ENCODE measurements around the gene TMPRSS6.

The TMPRSS6 gene

DNA sequence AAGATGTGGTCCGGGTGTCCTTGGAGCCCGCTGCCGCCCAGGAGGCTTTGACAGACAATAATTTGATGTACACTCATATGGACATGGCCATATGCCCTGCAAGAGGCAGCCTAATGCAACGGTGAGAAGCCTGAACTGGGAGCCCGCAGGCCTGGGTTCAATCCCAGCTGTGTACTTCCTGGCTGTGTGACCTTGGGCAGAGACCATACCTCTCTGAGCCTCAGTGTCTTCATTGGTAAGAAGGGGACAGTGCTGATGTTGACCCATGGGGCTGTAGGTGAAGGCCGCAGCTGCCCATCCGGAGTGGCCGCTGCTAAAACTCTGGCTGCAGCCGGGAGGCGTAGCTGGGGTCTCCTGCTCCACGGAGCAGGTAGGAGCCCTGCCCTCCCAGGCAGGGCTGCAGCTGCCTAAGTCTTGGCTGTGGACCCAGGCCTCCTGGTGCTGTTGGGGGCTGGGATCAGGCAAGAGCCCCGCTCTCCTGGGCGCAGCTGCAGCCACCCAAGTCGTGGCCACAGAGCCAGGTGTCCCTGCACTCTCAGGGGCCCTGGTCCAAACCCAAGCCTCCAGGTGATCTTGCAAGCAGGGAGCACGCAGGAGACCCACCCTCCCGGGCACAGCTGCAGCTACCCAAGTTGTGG lies 31.3 kb upstream of the TMPRSS6 start:
- H3K4me3 ChIP-seq (ENCODE audit: low read depth, low read length): no peak overlapping the region
- TF ChIP-seq CTCF (IDR thresholded peaks at IDR 0.05; ENCODE audit: low read depth, low read length, missing control alignments): no peak
- no peak for DNase-seq (ENCODE audit: low read depth)

- TF ChIP-seq CTCF (IDR thresholded peaks at IDR 0.05; ENCODE audit: low read depth, low read length, missing control alignments): peak; percentile 7
- no peak for DNase-seq (ENCODE audit: low read depth)
- no peak overlapping the region for H3K4me3 ChIP-seq (ENCODE audit: low read depth, low read length)
Measured at GRCh38 chr22:37139762-37140161, 30.2 kb upstream of the TMPRSS6 start.

- no peak for TF ChIP-seq CTCF (IDR thresholded peaks at IDR 0.05; ENCODE audit: low read depth, low read length, missing control alignments)
- H3K4me3 ChIP-seq (ENCODE audit: low read depth, low read length): no peak overlapping the region
- DNase-seq (ENCODE audit: low read depth): no peak
Measured at GRCh38 chr22:37138849-37139561, 29.5 kb upstream of the TMPRSS6 start.

DNA sequence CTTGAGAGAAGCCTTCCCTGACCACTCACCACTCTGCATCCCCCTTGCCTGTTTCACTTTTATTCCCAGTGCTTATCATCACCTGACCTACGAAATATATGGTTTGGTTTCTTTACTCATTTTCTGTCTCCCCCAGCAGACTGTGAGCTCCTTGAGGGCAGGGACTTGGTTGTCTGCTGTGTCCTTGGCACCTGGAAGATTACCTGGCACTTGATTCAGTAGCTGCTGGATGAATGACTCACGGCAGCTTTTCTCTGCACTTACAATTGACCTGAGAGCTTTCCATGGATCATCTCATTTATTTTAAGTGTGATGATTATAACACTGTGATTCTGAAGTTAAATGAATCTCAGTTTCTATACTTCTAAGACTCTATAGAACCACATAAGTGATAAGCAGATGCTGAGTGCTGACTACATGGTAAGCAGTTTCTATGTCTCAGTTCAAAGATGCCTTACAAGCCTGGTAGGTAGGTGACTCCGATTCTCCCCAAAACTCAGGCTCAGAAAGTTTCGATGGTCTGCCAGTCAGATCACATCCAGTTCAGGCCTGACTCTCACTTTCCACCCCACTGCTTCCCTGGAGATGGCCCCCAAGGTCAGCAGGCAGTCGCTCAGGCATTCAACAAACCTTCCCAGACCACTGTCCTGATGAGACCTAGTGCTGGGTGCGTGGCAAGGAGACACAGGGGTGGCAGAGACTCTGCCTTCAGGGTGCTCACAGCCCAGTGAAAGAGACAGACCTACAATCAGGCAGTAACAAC lies 28.6 kb upstream of the TMPRSS6 start:
- no peak for TF ChIP-seq CTCF (IDR thresholded peaks at IDR 0.05; ENCODE audit: low read depth, low read length, missing control alignments)
- no peak overlapping the region for H3K4me3 ChIP-seq (ENCODE audit: low read depth, low read length)
- no peak for DNase-seq (ENCODE audit: low read depth)

GRCh38 chr22:37137131-37137530 lies 27.6 kb upstream of the TMPRSS6 start:
- TF ChIP-seq CTCF (IDR thresholded peaks at IDR 0.05; ENCODE audit: low read depth, low read length, missing control alignments): no peak
- H3K4me3 ChIP-seq (ENCODE audit: low read depth, low read length): no peak overlapping the region
- no peak for DNase-seq (ENCODE audit: low read depth)

GRCh38 chr22:37135023-37135422 lies 25.5 kb upstream of the TMPRSS6 start:
- no peak overlapping the region for H3K4me3 ChIP-seq (ENCODE audit: low read depth, low read length)
- DNase-seq (ENCODE audit: low read depth): no peak
- TF ChIP-seq CTCF (IDR thresholded peaks at IDR 0.05; ENCODE audit: low read depth, low read length, missing control alignments): no peak
